ENCODE measurements around the gene TNS3. TPM values are rescaled to one million over a fixed set of nuclear protein-coding genes. Genes with fewer than 3 reads are reported as not detected.

Gene TNS3
- total and polyA plus RNA-seq, 10 of the 15 experiments (the other 5 are each of a cell fraction or from before 2014, with no cell fraction given) = 0.27 to 2.7 (median 0.79) TPM

- TF ChIP-seq REST (IDR thresholded peaks at IDR 0.05; ENCODE audit: low read depth, low read length) (no peak), BCL3 (IDR thresholded peaks at IDR 0.05; ENCODE audit: borderline replicate concordance, insufficient read depth, low read depth, low read length, poor library complexity, severe bottlenecking) (no peak), TCF12 (IDR thresholded peaks at IDR 0.05; ENCODE audit: low read depth, low read length) (no peak), HCFC1 (IDR thresholded peaks at IDR 0.05; ENCODE audit: low read length) (no peak)
Observed at GRCh38 chr7:47525066-47525623, 56.8 kb downstream of the TNS3 start (continued).

GRCh38 chr7:47523401-47523800 lies 58.5 kb downstream of the TNS3 start:
- WGBS (ENCODE audit: insufficient coverage, insufficient replicate concordance, low lambda C conversion rate, missing lambda C conversion rate) = 34% methylated on average over 5 of the region's 5 CpGs
- Histone ChIP-seq H3K36me3 (ENCODE audit: control insufficient read depth in 2 of 2, insufficient read depth in 2 of 2, low read length in 1 of 2) (no peaks in the 10 kb centered on the region), H3K9ac (ENCODE audit: control insufficient read depth, insufficient read depth, low read length) (no peak overlapping the region), H3K4me1 (ENCODE audit: control insufficient read depth, insufficient read depth, low read length) (no peaks in the 10 kb centered on the region), H3K4me2 (ENCODE audit: control insufficient read depth, insufficient read depth) (no peak overlapping the region), H4K20me1 (ENCODE audit: control insufficient read depth, insufficient read depth) (no peaks in the 10 kb centered on the region), H3K4me3 (no peak overlapping the region), H3K27ac (ENCODE audit: control insufficient read depth, insufficient read depth) (no peak overlapping the region), H2AFZ (ENCODE audit: control insufficient read depth, low read depth, low read length) (no peak overlapping the region), H3K27me3 (replicated peaks in 1 of 2; ENCODE audit: control insufficient read depth in 2 of 2, insufficient read depth in 2 of 2, low read length in 1 of 2) (no peaks in the 10 kb centered on the region), H3K79me2 (ENCODE audit: control insufficient read depth, insufficient read depth, low read length) (no peaks in the 10 kb centered on the region), H3K9me3 (replicated peaks; ENCODE audit: control insufficient read depth, insufficient read depth, low read length) (no peaks in the 10 kb centered on the region)
- ChIA-PET SMC1A (ENCODE audit: uncharacterized antibody, unreplicated experiment) (interaction anchor here (0.5 kb wide), 1 partner anchor 558 kb away, joined by 3 read pairs; no protein-coding TSS in a partner anchor), POLR2A (no interaction called here), CTCF (no interaction called here), RAD21 (ENCODE audit: unreplicated experiment) (no interaction called here)
- intact Hi-C loops (cut with micrococcal nuclease; ENCODE audit: unreplicated experiment) (no loop called here), in situ Hi-C loops (cut with MboI) (no loop called here)
- FAIRE-seq (no peak), DNase-seq (ENCODE audit: low read depth, low spot score) (no peak), ATAC-seq (no peak)
- BruUV-seq (replicated peaks) = no TSS peak
- TF ChIP-seq MYB (IDR thresholded peaks at IDR 0.05; ENCODE audit: borderline replicate concordance, low read depth, low read length) = no peak
- TF ChIP-seq ATF3 (IDR thresholded peaks at IDR 0.05; ENCODE audit: borderline replicate concordance, extremely low read depth, low read depth, low read length) = no peak
- TF ChIP-seq E4F1 (IDR thresholded peaks at IDR 0.05; ENCODE audit: borderline replicate concordance, partially characterized antibody) = no peak
- no peak for TF ChIP-seq MXI1 (IDR thresholded peaks at IDR 0.05; ENCODE audit: low read depth, low read length)
- no peak for TF ChIP-seq HDAC6 (IDR thresholded peaks at IDR 0.05; ENCODE audit: unreplicated experiment)
- TF ChIP-seq BCL11A (IDR thresholded peaks at IDR 0.05; ENCODE audit: low read depth, low read length) = no peak
- no peak for TF ChIP-seq NR2C2 (IDR thresholded peaks at IDR 0.05; ENCODE audit: borderline replicate concordance, control insufficient read depth, insufficient read length, low read depth)
- no peak for TF ChIP-seq EP300 (IDR thresholded peaks at IDR 0.05; ENCODE audit: borderline replicate concordance in 1 of 2, control insufficient read depth in 1 of 2, low read depth in 2 of 2, low read length in 2 of 2)
- TF ChIP-seq SIX5 (IDR thresholded peaks at IDR 0.05; ENCODE audit: low read depth, low read length, severe bottlenecking) = no peak
- TF ChIP-seq STAT3 (IDR thresholded peaks at IDR 0.05; ENCODE audit: low read depth, low read length) = no peak
- TF ChIP-seq GATAD2B (conservative IDR thresholded peaks at IDR 0.05; ENCODE audit: low read depth) = no peak

Data from GM12878 (cell line).